ENCODE data around the gene OR2K2. TPM values are rescaled to one million over a fixed set of nuclear protein-coding genes. Genes with fewer than 3 reads are reported as not detected.
"Not testable (repeated sequence)": the region's sequence is repeated elsewhere in the genome, so short reads cannot be mapped to it uniquely, and the experiment has no call there.

OR2K2 gene
- polyA plus RNA-seq, 1 donor from 2014 or later = 0.68 TPM

DNA sequence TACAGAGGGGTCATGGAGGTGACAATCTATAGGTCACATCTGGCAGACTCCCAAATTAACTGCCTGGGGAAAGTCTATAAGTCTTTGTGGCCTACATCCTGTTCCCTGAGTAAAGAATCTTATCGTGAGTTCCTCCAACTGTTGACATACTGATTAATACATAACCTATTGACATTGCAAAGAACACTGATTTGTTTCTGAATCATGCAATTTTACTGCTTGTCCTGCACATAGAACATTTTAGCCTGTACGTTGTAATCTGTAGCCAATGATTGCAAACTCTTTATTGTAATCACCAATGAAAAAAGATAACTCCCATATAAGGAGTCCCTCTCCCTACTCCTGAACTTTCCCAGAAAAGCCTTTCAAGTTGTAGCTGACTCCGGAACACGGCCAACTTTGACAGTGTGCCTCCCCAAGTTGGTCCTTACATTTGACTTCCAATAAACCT, 18.8 kb upstream of the OR2K2 start:
- Histone ChIP-seq H3K36me3 (ENCODE audit: insufficient read depth, low read length) (no peaks in the 10 kb centered on the region), H3K27ac (ENCODE audit: low read length) (no peak overlapping the region), H3K9ac (ENCODE audit: low read length) (no peak overlapping the region), H3K9me2 (ENCODE audit: insufficient read depth, low read length) (no peaks in the 10 kb centered on the region), H3F3A (ENCODE audit: insufficient read depth, low read length, poor library complexity, severe bottlenecking) (no peaks in the 10 kb centered on the region), H3K4me2 (ENCODE audit: low read length) (no peak overlapping the region), H4K20me1 (ENCODE audit: insufficient read depth) (no peaks in the 10 kb centered on the region), H3K79me2 (replicated peaks; ENCODE audit: insufficient read depth, low read length) (no peaks in the 10 kb centered on the region), H3K4me3 (ENCODE audit: low read length) (no peak overlapping the region), H3K9me3 (ENCODE audit: low read length) (no peaks in the 10 kb centered on the region), H2AFZ (ENCODE audit: low read depth, low read length) (no peak overlapping the region), H3K27me3 (ENCODE audit: insufficient read depth, low read depth, low read length) (no peaks in the 10 kb centered on the region)
- TF ChIP-seq, protein P1, sequence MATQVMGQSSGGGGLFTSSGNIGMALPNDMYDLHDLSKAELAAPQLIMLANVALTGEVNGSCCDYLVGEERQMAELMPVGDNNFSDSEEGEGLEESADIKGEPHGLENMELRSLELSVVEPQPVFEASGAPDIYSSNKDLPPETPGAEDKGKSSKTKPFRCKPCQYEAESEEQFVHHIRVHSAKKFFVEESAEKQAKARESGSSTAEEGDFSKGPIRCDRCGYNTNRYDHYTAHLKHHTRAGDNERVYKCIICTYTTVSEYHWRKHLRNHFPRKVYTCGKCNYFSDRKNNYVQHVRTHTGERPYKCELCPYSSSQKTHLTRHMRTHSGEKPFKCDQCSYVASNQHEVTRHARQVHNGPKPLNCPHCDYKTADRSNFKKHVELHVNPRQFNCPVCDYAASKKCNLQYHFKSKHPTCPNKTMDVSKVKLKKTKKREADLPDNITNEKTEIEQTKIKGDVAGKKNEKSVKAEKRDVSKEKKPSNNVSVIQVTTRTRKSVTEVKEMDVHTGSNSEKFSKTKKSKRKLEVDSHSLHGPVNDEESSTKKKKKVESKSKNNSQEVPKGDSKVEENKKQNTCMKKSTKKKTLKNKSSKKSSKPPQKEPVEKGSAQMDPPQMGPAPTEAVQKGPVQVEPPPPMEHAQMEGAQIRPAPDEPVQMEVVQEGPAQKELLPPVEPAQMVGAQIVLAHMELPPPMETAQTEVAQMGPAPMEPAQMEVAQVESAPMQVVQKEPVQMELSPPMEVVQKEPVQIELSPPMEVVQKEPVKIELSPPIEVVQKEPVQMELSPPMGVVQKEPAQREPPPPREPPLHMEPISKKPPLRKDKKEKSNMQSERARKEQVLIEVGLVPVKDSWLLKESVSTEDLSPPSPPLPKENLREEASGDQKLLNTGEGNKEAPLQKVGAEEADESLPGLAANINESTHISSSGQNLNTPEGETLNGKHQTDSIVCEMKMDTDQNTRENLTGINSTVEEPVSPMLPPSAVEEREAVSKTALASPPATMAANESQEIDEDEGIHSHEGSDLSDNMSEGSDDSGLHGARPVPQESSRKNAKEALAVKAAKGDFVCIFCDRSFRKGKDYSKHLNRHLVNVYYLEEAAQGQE (IDR thresholded peaks at IDR 0.05; ENCODE audit: borderline replicate concordance) = no peak
- no peak for TF ChIP-seq EP300 (conservative IDR thresholded peaks at IDR 0.05; ENCODE audit: poor library complexity, severe bottlenecking)
- TF ChIP-seq RAD21 (conservative IDR thresholded peaks at IDR 0.05) = no peak
- TF ChIP-seq, protein P2, sequence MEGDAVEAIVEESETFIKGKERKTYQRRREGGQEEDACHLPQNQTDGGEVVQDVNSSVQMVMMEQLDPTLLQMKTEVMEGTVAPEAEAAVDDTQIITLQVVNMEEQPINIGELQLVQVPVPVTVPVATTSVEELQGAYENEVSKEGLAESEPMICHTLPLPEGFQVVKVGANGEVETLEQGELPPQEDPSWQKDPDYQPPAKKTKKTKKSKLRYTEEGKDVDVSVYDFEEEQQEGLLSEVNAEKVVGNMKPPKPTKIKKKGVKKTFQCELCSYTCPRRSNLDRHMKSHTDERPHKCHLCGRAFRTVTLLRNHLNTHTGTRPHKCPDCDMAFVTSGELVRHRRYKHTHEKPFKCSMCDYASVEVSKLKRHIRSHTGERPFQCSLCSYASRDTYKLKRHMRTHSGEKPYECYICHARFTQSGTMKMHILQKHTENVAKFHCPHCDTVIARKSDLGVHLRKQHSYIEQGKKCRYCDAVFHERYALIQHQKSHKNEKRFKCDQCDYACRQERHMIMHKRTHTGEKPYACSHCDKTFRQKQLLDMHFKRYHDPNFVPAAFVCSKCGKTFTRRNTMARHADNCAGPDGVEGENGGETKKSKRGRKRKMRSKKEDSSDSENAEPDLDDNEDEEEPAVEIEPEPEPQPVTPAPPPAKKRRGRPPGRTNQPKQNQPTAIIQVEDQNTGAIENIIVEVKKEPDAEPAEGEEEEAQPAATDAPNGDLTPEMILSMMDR (IDR thresholded peaks at IDR 0.05; ENCODE audit: poor library complexity, severe bottlenecking) = no peak
- no peak for TF ChIP-seq POLR2AphosphoS5 (IDR thresholded peaks at IDR 0.05)

DNA sequence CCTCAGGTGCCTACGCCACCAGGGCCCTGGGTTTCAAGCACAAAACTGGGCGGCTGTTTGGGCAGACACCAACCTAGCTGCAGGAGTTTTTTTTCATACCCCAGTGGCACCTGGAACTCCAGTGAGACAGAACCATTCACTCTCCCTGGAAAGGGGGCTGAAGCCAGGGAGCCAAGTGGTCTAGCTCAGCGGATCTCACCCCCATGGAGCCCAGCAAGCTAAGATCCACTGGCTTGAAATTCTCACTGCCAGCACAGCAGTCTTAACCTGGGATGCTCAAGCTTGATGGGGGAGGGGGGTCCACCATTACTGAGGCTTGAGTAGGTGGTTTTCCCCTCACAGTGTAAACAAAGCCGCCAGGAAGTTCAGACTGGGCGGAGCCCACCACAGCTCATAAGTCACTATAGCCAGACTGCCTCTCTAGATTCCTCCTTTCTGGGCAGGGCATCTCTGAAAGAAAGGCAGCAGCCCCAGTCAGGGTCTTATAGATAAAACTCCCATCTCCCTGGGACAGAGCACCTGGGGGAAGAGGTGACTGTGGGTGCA, 4.4 kb upstream of the OR2K2 start:
- not testable (repeated sequence) for H3K9ac ChIP-seq (ENCODE audit: low read length); H3K27me3 ChIP-seq (ENCODE audit: insufficient read depth, low read depth, low read length); H3K27ac ChIP-seq (ENCODE audit: low read length); H3K4me3 ChIP-seq (ENCODE audit: low read length); H3K9me2 ChIP-seq (ENCODE audit: insufficient read depth, low read length); H3K79me2 ChIP-seq (replicated peaks; ENCODE audit: insufficient read depth, low read length); H3F3A ChIP-seq (ENCODE audit: insufficient read depth, low read length, poor library complexity, severe bottlenecking); H3K4me2 ChIP-seq (ENCODE audit: low read length); H4K20me1 ChIP-seq (ENCODE audit: insufficient read depth); H2AFZ ChIP-seq (ENCODE audit: low read depth, low read length); H3K36me3 ChIP-seq (ENCODE audit: insufficient read depth, low read length); H3K9me3 ChIP-seq (ENCODE audit: low read length)

DNA sequence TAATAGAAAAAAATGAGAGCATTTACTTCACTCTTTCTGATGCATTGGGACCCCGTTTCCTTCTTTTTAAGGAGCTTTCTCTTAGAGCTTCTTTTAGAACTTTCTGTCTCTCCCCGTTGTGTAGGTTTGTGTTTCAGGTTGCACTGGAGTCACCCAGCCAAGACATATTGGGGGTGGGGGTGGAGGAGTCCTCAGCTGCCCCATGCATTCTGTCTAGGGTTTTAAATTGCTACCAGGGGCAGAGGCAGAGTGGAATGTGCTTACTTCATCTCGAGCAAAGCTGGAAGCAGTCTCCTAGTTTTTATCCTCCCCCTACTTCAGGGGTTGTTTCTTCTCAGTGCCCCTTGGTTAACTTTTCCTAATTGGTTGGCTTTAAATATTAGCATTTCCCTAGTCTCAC, 9.4 kb downstream of the OR2K2 start:
- Histone ChIP-seq H3K4me2 (ENCODE audit: low read length) (no peak overlapping the region), H3K36me3 (ENCODE audit: insufficient read depth, low read length) (no peaks in the 10 kb centered on the region), H3K27me3 (ENCODE audit: insufficient read depth, low read depth, low read length) (no peaks in the 10 kb centered on the region), H2AFZ (ENCODE audit: low read depth, low read length) (no peak overlapping the region), H3K4me3 (ENCODE audit: low read length) (no peak overlapping the region), H3K27ac (ENCODE audit: low read length) (no peak overlapping the region), H3K79me2 (replicated peaks; ENCODE audit: insufficient read depth, low read length) (no peaks in the 10 kb centered on the region), H3K9me2 (ENCODE audit: insufficient read depth, low read length) (no peaks in the 10 kb centered on the region), H4K20me1 (ENCODE audit: insufficient read depth) (no peaks in the 10 kb centered on the region), H3K9ac (ENCODE audit: low read length) (no peak overlapping the region), H3K9me3 (ENCODE audit: low read length) (no peaks in the 10 kb centered on the region), H3F3A (ENCODE audit: insufficient read depth, low read length, poor library complexity, severe bottlenecking) (no peaks in the 10 kb centered on the region)
- TF ChIP-seq SMC3 (conservative IDR thresholded peaks at IDR 0.05; ENCODE audit: poor library complexity) (no peak), EP300 (conservative IDR thresholded peaks at IDR 0.05; ENCODE audit: poor library complexity, severe bottlenecking) (no peak), EZH2 (IDR thresholded peaks at IDR 0.05; ENCODE audit: borderline replicate concordance, insufficient read depth, low read length, poor library complexity, severe bottlenecking) (no peak), POLR2AphosphoS5 (IDR thresholded peaks at IDR 0.05) (no peak), MXI1 (conservative IDR thresholded peaks at IDR 0.05; ENCODE audit: poor library complexity, severe bottlenecking) (no peak), TAF1 (IDR thresholded peaks at IDR 0.05; ENCODE audit: low read depth) (no peak), RAD21 (conservative IDR thresholded peaks at IDR 0.05) (no peak)
- TF ChIP-seq, protein P2 (IDR thresholded peaks at IDR 0.05; ENCODE audit: poor library complexity, severe bottlenecking) = no peak
- TF ChIP-seq, protein P1 (IDR thresholded peaks at IDR 0.05; ENCODE audit: borderline replicate concordance) = no peak

All from neural cell (in vitro differentiated cells).